Bronchial epithelial cell (primary cell): ENCODE measurements around the gene LENG1. TPM values are rescaled to one million over a fixed set of nuclear protein-coding genes. Genes with fewer than 3 reads are reported as not detected.

ENCODE experiments used
- DNase-seq: peaks from one replicate; pipeline ENCODE4 v3.0.0-alpha.2; 2010; ENCODE audit warnings: low read depth
- FAIRE-seq: peaks from 2 replicates; lab custom pipeline; 2011; peaks lifted over from hg19 to GRCh38; lab: Jason Lieb, UNC
- H3K27me3 ChIP-seq: 2 replicates; pipeline ENCODE4 v1.5.1; 2011; ENCODE audit warnings: low read length; ENCODE audit not compliant: control insufficient read depth, insufficient read depth
- H3K36me3 ChIP-seq: 2 replicates; pipeline ENCODE4 v1.5.1; 2011; ENCODE audit warnings: low read length; ENCODE audit not compliant: control insufficient read depth, insufficient read depth
- H3K4me3 ChIP-seq: 2 replicates; pipeline ENCODE4 v1.5.1; 2011; ENCODE audit warnings: mild to moderate bottlenecking, low read depth, low read length, control low read depth
- total RNA-seq: library from RNA; depleted of rRNA; stranded (reverse); fragments of >200 nt; gene quantifications from 2 replicates; pipeline ENCODE4 v1.2.1, GENCODE V29; 2014
- TF ChIP-seq, protein P1 (sequence below): IDR thresholded peaks from 2 replicates; pipeline ENCODE4 v1.5.1; 2011; ENCODE audit warnings: mild to moderate bottlenecking, moderate library complexity, low read length, control low read depth, inconsistent platforms; ENCODE audit not compliant: insufficient read depth, severe bottlenecking

LENG1 gene
- total RNA-seq, 1 donor from 2014 or later = 9.7 TPM

DNA sequence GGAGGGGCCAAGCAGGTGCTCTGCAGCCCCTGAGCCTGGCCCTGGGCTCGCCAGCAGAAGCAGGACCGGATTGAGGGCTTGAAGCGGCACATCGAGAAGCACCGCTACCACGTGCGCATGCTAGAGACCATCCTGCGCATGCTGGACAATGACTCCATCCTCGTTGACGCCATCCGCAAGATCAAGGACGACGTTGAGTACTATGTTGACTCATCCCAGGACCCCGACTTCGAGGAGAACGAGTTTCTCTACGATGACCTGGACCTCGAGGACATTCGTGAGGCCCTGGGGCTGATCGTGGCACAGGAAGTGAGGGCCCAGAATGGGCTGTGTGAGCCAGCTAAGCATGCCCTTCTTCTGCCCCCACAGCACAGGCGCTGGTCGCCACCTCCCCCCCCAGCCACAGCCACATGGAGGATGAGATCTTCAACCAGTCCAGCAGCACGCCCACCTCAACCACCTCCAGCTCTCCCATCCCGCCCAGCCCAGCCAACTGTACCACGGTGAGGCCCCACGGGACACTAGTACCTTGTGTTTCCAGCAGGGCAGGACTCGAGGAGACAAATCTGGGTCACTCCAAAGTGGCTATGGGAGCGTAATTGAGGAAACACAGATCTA lies 13.9 kb downstream of the LENG1 start:
- no peak for DNase-seq

GRCh38 chr19:54142166-54142780 lies 17.2 kb downstream of the LENG1 start:
- H3K36me3 ChIP-seq = peaks cover 45% of the 10 kb centered on the region
- TF ChIP-seq, protein P1, sequence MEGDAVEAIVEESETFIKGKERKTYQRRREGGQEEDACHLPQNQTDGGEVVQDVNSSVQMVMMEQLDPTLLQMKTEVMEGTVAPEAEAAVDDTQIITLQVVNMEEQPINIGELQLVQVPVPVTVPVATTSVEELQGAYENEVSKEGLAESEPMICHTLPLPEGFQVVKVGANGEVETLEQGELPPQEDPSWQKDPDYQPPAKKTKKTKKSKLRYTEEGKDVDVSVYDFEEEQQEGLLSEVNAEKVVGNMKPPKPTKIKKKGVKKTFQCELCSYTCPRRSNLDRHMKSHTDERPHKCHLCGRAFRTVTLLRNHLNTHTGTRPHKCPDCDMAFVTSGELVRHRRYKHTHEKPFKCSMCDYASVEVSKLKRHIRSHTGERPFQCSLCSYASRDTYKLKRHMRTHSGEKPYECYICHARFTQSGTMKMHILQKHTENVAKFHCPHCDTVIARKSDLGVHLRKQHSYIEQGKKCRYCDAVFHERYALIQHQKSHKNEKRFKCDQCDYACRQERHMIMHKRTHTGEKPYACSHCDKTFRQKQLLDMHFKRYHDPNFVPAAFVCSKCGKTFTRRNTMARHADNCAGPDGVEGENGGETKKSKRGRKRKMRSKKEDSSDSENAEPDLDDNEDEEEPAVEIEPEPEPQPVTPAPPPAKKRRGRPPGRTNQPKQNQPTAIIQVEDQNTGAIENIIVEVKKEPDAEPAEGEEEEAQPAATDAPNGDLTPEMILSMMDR = no peak
- FAIRE-seq = no peak

More for the DNA sequence above, 13.9 kb downstream of the LENG1 start:
- TF ChIP-seq, protein P1 = no peak
- no peak for FAIRE-seq
- H3K27me3 ChIP-seq = no peaks in the 10 kb centered on the region
- no peak overlapping the region for H3K4me3 ChIP-seq
- peaks cover 60% of the 10 kb centered on the region for H3K36me3 ChIP-seq

DNA sequence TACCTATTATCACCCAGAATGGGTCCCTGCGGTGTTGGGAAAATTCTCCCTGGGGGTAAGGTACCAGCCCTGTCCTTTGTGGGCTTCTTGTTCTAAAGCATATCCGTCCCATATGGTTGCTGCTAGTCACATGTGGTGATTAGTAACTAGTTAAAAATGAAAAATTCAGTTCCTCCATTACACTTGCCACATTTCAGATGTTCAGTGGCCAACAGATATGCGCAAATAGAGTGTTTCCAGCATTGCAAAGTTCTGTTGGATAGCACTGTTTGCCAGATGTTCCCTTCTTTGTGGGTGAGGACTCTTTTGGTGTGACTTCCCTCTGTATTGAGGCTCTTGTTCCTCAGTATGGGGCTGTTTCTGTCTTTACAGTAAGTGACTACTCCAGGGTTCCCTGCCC lies 18.2 kb downstream of the LENG1 start:
- TF ChIP-seq, protein P1 = no peak
- no peak for DNase-seq
- no peak for FAIRE-seq
- peaks cover 37% of the 10 kb centered on the region for H3K36me3 ChIP-seq
- no peaks in the 10 kb centered on the region for H3K27me3 ChIP-seq
- H3K4me3 ChIP-seq = no peak overlapping the region

More at GRCh38 chr19:54142166-54142780, 17.2 kb downstream of the LENG1 start:
- DNase-seq = no peak
- Histone ChIP-seq H3K27me3 (no peaks in the 10 kb centered on the region), H3K4me3 (no peak overlapping the region)

GRCh38 chr19:54138489-54139256 lies 20.8 kb downstream of the LENG1 start:
- no peak for FAIRE-seq
- no peak for DNase-seq
- Histone ChIP-seq H3K27me3 (no peaks in the 10 kb centered on the region), H3K36me3 (peaks cover 18% of the 10 kb centered on the region), H3K4me3 (peak overlapping the region; percentile 84)
- TF ChIP-seq, protein P1 = no peak

DNA sequence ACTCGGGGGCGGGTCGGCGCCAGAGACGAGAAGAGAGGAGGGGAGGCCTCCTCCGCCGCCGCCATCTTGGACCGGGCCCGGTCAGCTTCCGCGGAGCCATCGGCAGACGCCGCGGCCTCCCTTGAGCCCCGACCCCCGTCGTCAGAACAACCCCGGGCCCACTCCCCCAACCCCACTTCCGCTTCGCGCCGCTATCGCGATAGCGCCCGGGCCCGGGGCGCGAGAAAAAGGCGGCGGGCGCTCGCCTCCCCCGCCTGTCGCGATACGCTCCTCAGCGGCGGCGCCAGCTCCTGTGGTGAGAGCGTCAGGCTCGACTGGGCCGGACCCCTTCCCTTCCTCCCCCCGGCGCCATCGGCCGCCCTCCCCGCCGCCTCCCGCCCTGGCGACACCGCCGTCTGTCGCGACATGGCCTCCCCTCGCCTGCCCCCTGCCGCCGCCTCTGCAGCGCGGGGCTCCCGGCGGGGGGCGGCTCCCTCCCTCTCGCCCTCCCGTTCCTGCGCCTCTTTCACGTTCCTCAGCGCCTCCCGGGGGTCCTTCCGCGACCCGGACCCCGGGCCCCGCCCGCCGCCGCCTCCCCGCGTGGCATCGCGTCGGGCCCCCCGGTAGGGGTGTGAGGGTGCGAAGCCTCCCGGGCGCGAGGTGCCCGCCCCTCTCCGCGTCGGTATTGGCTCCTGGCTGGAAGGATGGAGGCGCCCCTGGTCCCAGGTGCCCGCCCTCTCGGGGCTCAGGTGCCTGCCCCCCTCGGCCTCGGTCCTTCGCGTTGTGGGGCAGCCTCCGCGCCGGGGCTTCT lies 21.6 kb downstream of the LENG1 start, which contains the start of gene CNOT3:
Gene CNOT3, plus strand, starts transcription at position 64 of the 790 bp plus-strand sequence. CDS start 5,217 bp downstream, outside the sequence.
- H3K4me3 ChIP-seq = peak within 1 kb of the TSS; percentile 84
- FAIRE-seq (no peak), DNase-seq (no peak)
- H3K27me3 ChIP-seq = no peaks in the 10 kb centered on the region
- peaks cover 10% of the 10 kb centered on the region for H3K36me3 ChIP-seq
- TF ChIP-seq, protein P1 = peak; percentile 32
